Endothelial cell of hepatic sinusoid (primary cell): ENCODE data around the gene DLGAP1.

Experiments
- in situ Hi-C: cut with HindIII; loops from 2 replicates; pipeline ENCODE4 v1.10.0; 2017; ENCODE audit warnings: low sequenced_read_pairs

Gene DLGAP1

GRCh38 chr18:3966642-3967358 is 488.3 kb downstream of the DLGAP1 start:
- in situ Hi-C loops: no loop called here

- in situ Hi-C loops: no loop called here
Observed at GRCh38 chr18:3966246-3966641, 488.9 kb downstream of the DLGAP1 start.

- in situ Hi-C loops: no loop called here
Observed at GRCh38 chr18:3960977-3961376, 494.1 kb downstream of the DLGAP1 start.

GRCh38 chr18:3960142-3960541 is 495.0 kb downstream of the DLGAP1 start:
- in situ Hi-C loops: no loop called here

GRCh38 chr18:3952031-3952430 is 503.1 kb downstream of the DLGAP1 start:
- in situ Hi-C loops: no loop called here

- in situ Hi-C loops: no loop called here
Observed at GRCh38 chr18:3950668-3951404, 504.3 kb downstream of the DLGAP1 start.

GRCh38 chr18:3948958-3949357 is 506.1 kb downstream of the DLGAP1 start:
- in situ Hi-C loops: no loop called here

GRCh38 chr18:3947383-3947782 is 507.7 kb downstream of the DLGAP1 start:
- in situ Hi-C loops: no loop called here

GRCh38 chr18:3935305-3935704 is 519.8 kb downstream of the DLGAP1 start:
- in situ Hi-C loops: no loop called here

- in situ Hi-C loops: no loop called here
Observed at GRCh38 chr18:3932276-3932675, 522.8 kb downstream of the DLGAP1 start.

- in situ Hi-C loops: no loop called here
Observed at GRCh38 chr18:3931542-3932112, 523.5 kb downstream of the DLGAP1 start.

- in situ Hi-C loops: no loop called here
Observed at GRCh38 chr18:3931013-3931315, 524.1 kb downstream of the DLGAP1 start.

- in situ Hi-C loops: no loop called here
Observed at GRCh38 chr18:3930126-3931012, 524.7 kb downstream of the DLGAP1 start.

- in situ Hi-C loops: loop anchor here (5.0 kb wide), 1 partner anchor 68 kb away; no protein-coding TSS in a partner anchor
Observed at GRCh38 chr18:3924455-3924854, 530.7 kb downstream of the DLGAP1 start.

- in situ Hi-C loops: loop anchor here (5.0 kb wide), 1 partner anchor 69 kb away; no protein-coding TSS in a partner anchor
Observed at GRCh38 chr18:3923750-3924149, 531.4 kb downstream of the DLGAP1 start.

GRCh38 chr18:3921826-3922225 is 533.3 kb downstream of the DLGAP1 start:
- in situ Hi-C loops: loop anchor here (5.0 kb wide), 1 partner anchor 70 kb away; no protein-coding TSS in a partner anchor

GRCh38 chr18:3920832-3921231 is 534.3 kb downstream of the DLGAP1 start:
- in situ Hi-C loops: loop anchor here (5.0 kb wide), 1 partner anchor 71 kb away; no protein-coding TSS in a partner anchor

GRCh38 chr18:3919396-3920061 is 535.6 kb downstream of the DLGAP1 start:
- in situ Hi-C loops: loop anchor here (5.0 kb wide), 1 partner anchor 73 kb away; no protein-coding TSS in a partner anchor

- in situ Hi-C loops: no loop called here
Observed at GRCh38 chr18:3916082-3916481, 539.0 kb downstream of the DLGAP1 start.
